ENCODE measurements around the gene ADAM12.

ADAM12 gene

DNA sequence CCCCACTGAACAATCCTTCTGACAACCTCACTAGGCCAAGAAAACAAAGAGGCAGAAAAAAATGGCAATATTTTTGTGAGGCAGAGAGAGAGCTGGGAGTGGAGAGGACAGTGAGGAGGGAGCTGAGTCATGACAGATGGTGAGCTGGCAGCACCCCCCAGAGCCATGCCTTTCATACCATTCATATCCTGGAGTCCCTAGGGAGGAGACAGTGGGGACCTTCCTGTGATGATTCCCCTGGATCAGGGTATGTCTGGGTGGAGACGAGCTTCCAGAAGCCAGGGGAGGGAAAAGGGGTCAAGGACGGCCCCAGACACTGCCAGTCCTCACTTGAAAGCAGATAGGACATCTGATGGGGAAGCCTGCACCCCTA is 160.5 kb downstream of the ADAM12 start:
- TF ChIP-seq, protein P1, sequence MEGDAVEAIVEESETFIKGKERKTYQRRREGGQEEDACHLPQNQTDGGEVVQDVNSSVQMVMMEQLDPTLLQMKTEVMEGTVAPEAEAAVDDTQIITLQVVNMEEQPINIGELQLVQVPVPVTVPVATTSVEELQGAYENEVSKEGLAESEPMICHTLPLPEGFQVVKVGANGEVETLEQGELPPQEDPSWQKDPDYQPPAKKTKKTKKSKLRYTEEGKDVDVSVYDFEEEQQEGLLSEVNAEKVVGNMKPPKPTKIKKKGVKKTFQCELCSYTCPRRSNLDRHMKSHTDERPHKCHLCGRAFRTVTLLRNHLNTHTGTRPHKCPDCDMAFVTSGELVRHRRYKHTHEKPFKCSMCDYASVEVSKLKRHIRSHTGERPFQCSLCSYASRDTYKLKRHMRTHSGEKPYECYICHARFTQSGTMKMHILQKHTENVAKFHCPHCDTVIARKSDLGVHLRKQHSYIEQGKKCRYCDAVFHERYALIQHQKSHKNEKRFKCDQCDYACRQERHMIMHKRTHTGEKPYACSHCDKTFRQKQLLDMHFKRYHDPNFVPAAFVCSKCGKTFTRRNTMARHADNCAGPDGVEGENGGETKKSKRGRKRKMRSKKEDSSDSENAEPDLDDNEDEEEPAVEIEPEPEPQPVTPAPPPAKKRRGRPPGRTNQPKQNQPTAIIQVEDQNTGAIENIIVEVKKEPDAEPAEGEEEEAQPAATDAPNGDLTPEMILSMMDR (IDR thresholded peaks at IDR 0.05; ENCODE audit: low read depth, low read length, missing control alignments): no peak
- no peak for DNase-seq (ENCODE audit: low read depth)
- no peak overlapping the region for H3K4me3 ChIP-seq (ENCODE audit: low read depth, low read length)
- in situ Hi-C loops (cut with HindIII; ENCODE audit: low sequenced_read_pairs): no loop called here

DNA sequence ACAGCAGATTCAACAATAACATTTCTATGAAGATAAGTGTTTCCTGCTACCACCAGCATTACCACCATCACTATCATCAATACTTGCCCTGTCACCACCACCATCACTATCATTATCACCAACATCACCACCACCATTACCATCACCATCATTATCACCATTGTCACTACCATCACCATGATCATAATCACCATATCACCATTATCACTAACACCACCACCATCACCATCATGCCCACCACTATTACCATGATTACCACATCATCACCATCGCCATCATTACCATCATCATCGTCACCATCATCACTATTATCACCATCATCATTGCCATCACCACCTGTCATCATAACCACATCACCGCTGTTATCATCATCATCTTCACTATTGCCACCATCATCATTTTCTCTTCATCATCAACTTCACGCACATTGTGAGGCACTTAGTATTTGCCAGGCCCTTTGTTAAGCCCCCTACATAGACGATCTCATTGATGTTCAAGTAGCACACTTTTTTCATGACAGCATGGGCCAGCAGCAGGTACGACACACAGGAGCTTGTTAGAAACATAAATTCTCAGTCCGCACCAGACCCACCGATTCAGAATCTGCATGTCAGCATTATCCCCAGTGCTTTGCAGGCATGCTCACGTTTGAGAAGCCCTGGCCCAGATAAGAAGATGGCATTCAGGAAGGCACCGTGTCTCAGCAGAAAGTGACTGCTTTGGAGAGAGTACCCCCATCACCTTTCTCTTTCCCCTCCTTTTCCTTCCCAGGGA is 161.1 kb downstream of the ADAM12 start:
- DNase-seq (ENCODE audit: low read depth): no peak
- TF ChIP-seq, protein P1 (IDR thresholded peaks at IDR 0.05; ENCODE audit: low read depth, low read length, missing control alignments): no peak
- in situ Hi-C loops (cut with HindIII; ENCODE audit: low sequenced_read_pairs): no loop called here
- no peak overlapping the region for H3K4me3 ChIP-seq (ENCODE audit: low read depth, low read length)

DNA sequence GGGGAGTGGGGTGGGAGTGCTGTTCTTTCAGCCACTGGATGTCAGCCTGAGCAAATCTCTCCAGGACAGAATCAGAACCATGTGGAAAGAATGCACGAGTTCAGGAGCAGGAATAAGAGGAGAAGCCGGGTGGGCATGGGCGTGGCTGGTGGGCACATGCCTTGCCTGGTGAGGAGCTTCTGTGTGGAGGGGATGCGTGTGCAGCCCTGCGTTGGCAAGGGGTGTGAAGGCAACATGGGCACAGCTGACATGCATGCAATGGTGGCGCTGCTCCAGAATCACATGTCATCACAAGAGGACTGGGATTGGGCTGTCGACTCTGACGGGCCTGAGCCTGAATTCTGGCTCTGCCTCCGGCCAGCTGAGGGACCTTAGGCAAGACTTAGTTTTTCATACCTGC is 162.1 kb downstream of the ADAM12 start:
- H3K4me3 ChIP-seq (ENCODE audit: low read depth, low read length): no peak overlapping the region
- in situ Hi-C loops (cut with HindIII; ENCODE audit: low sequenced_read_pairs): no loop called here
- DNase-seq (ENCODE audit: low read depth): no peak
- TF ChIP-seq, protein P1 (IDR thresholded peaks at IDR 0.05; ENCODE audit: low read depth, low read length, missing control alignments): no peak

DNA sequence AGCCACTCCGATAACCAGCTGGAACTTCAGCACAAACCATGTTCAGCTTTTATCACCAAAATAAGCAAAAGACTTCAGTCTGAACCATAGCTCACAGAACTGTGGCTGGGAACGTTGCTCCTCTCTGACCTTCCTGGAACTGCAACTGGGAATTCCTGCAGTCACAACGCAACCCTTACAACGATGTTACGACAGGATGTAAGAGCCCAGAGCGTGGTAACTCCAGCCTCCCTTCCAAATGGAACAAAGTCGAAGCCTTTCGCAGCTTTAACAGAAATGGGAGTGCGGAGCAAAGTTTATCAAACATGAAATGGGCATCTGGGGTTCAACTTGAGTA is 162.6 kb downstream of the ADAM12 start:
- TF ChIP-seq, protein P1 (IDR thresholded peaks at IDR 0.05; ENCODE audit: low read depth, low read length, missing control alignments): no peak
- no peak for DNase-seq (ENCODE audit: low read depth)
- in situ Hi-C loops (cut with HindIII; ENCODE audit: low sequenced_read_pairs): no loop called here
- no peak overlapping the region for H3K4me3 ChIP-seq (ENCODE audit: low read depth, low read length)

DNA sequence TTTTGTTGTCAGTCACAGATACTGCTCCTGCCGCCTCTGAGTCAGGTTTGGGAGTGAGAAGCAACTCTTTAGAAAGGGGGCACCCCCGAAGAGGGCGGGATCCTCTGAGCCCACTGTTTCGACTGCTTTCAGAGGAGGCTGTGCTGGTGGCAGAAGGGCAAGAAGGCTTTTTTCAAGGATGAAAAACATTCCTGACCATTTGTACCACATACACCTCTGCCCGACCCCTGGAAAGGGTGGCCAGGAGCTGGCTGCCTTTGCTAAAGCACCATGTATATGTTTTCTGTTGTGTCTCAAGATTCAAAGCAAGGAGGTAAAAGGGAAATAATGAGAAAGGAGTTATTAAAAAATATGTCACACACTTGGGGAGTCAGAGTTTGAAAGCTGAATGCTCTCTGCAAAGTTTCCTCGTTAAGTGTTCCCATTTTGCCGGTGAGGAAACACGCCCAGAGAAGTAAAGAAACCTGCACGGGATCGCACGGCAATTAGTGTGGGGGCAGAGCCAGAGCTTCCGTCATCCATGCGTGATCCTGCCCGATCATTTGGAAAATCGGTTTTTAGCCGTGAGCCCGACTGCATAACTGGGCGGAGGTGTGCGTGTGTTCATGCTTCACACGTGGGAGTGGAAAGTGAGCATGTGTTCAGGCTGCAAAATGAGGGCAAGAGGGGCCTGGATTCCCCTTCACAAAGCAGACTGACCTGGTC is 163.2 kb downstream of the ADAM12 start:
- no peak overlapping the region for H3K4me3 ChIP-seq (ENCODE audit: low read depth, low read length)
- no peak for DNase-seq (ENCODE audit: low read depth)
- in situ Hi-C loops (cut with HindIII; ENCODE audit: low sequenced_read_pairs): no loop called here
- TF ChIP-seq, protein P1 (IDR thresholded peaks at IDR 0.05; ENCODE audit: low read depth, low read length, missing control alignments): no peak

DNA sequence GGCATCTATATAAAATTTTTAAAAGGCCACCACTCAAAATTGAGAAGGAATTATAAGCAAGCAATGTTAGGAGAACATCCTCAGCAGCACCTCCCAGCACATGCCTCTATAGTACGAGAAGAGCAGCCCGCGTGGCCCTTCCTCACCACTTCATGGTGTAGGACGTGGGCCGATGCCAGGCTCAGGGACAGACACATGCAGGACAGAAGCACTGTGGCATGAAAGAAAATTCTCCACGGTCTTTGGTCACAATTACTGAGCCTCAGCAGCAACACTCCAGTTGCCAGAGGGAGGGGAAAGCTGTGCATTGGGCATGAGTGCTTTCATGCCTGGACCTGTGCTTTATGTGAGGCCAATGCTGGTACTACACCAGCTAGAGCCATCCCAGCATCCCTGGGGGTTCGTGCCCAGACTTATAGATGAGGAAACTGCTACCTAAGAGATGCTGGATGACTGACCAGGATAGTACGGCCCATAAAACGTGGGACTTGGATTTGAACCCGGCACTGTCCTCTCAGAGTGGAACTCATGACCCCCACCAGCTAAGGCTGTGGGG is 164.7 kb downstream of the ADAM12 start:
- in situ Hi-C loops (cut with HindIII; ENCODE audit: low sequenced_read_pairs): no loop called here
- TF ChIP-seq, protein P1 (IDR thresholded peaks at IDR 0.05; ENCODE audit: low read depth, low read length, missing control alignments): no peak
- H3K4me3 ChIP-seq (ENCODE audit: low read depth, low read length): no peak overlapping the region
- DNase-seq (ENCODE audit: low read depth): no peak
